ENCODE results near the gene SCRT2.

SCRT2 gene

GRCh38 chr20:623021-623420, 52.6 kb downstream of the SCRT2 start:
- DNase-seq: no peak

- DNase-seq: no peak
Observed at GRCh38 chr20:622161-622560, 53.4 kb downstream of the SCRT2 start.

- DNase-seq: peak; percentile 8
Observed at GRCh38 chr20:621125-621756, 54.4 kb downstream of the SCRT2 start.

- DNase-seq: no peak
Observed at GRCh38 chr20:620246-620645, 55.4 kb downstream of the SCRT2 start.

- no peak for DNase-seq
Observed at GRCh38 chr20:618980-619379, 56.6 kb downstream of the SCRT2 start.

- no peak for DNase-seq
Observed at GRCh38 chr20:617934-618690, 57.5 kb downstream of the SCRT2 start.

GRCh38 chr20:615514-615913, 60.1 kb downstream of the SCRT2 start:
- no peak for DNase-seq

- no peak for DNase-seq
Observed at GRCh38 chr20:611843-612185, 63.8 kb downstream of the SCRT2 start.
